ENCODE measurements around the gene MYBPC1. TPM values are rescaled to one million over a fixed set of nuclear protein-coding genes. Genes with fewer than 3 reads are reported as not detected.
"Not testable (repeated sequence)": the region's sequence is repeated elsewhere in the genome, so short reads cannot be mapped to it uniquely, and the experiment has no call there.

The MYBPC1 gene
- total RNA-seq, 1 experiment from 2014 or later, result 0.70 TPM

- H3K36me3 Mint-ChIP-seq (ENCODE audit: insufficient read depth, unreplicated experiment), result peaks cover 54% of the 10 kb centered on the region
- H3K4me3 Mint-ChIP-seq (ENCODE audit: unreplicated experiment), result no peak overlapping the region
- H3K4me1 Mint-ChIP-seq (ENCODE audit: insufficient read depth, unreplicated experiment), result no peaks in the 10 kb centered on the region
- DNase-seq (ENCODE audit: unreplicated experiment), result no peak
- no peak overlapping the region for H3K27ac Mint-ChIP-seq (ENCODE audit: low read depth, unreplicated experiment)
- no TSS peak for BruUV-seq (replicated peaks)
- H3K9me3 Mint-ChIP-seq (ENCODE audit: unreplicated experiment), result no peaks in the 10 kb centered on the region
- ChIA-PET POLR2A (no interaction called here), CTCF (interaction anchor here (0.5 to 0.6 kb wide), 2 partner anchors 240 to 310 kb away, joined by 3 read pairs; no protein-coding TSS in a partner anchor)
- H3K27me3 Mint-ChIP-seq (ENCODE audit: insufficient read depth, unreplicated experiment), result no peaks in the 10 kb centered on the region
- intact Hi-C loops (cut with micrococcal nuclease), result no loop called here
- TF ChIP-seq CTCF (IDR thresholded peaks at IDR 0.05; ENCODE audit: unreplicated experiment), result no peak
Observed at GRCh38 chr12:101729842-101730241, 135.1 kb downstream of the MYBPC1 start.

- DNase-seq (ENCODE audit: unreplicated experiment), result no peak
- H3K4me1 Mint-ChIP-seq (ENCODE audit: insufficient read depth, unreplicated experiment), result no peaks in the 10 kb centered on the region
- intact Hi-C loops (cut with micrococcal nuclease), result no loop called here
- ChIA-PET POLR2A (no interaction called here), CTCF (no interaction called here)
- H3K9me3 Mint-ChIP-seq (ENCODE audit: unreplicated experiment), result no peaks in the 10 kb centered on the region
- no TSS peak for BruUV-seq (replicated peaks)
- H3K27ac Mint-ChIP-seq (ENCODE audit: low read depth, unreplicated experiment), result no peak overlapping the region
- TF ChIP-seq CTCF (IDR thresholded peaks at IDR 0.05; ENCODE audit: unreplicated experiment), result no peak
- no peak overlapping the region for H3K4me3 Mint-ChIP-seq (ENCODE audit: unreplicated experiment)
- peaks cover 42% of the 10 kb centered on the region for H3K36me3 Mint-ChIP-seq (ENCODE audit: insufficient read depth, unreplicated experiment)
- H3K27me3 Mint-ChIP-seq (ENCODE audit: insufficient read depth, unreplicated experiment), result no peaks in the 10 kb centered on the region
Observed at GRCh38 chr12:101732318-101732717, 137.5 kb downstream of the MYBPC1 start.

- DNase-seq (ENCODE audit: unreplicated experiment), result no peak
Observed at GRCh38 chr12:101733166-101733565, 138.4 kb downstream of the MYBPC1 start.

GRCh38 chr12:101734482-101734881 is 139.7 kb downstream of the MYBPC1 start:
- H3K4me1 Mint-ChIP-seq (ENCODE audit: insufficient read depth, unreplicated experiment); BruUV-seq (replicated peaks); POLR2A ChIA-PET; H3K27ac Mint-ChIP-seq (ENCODE audit: low read depth, unreplicated experiment); DNase-seq (ENCODE audit: unreplicated experiment); H3K27me3 Mint-ChIP-seq (ENCODE audit: insufficient read depth, unreplicated experiment); intact Hi-C loops (cut with micrococcal nuclease); CTCF ChIA-PET; H3K4me3 Mint-ChIP-seq (ENCODE audit: unreplicated experiment); H3K9me3 Mint-ChIP-seq (ENCODE audit: unreplicated experiment): not testable (repeated sequence)
- H3K36me3 Mint-ChIP-seq (ENCODE audit: insufficient read depth, unreplicated experiment), result peaks cover 53% of the 10 kb centered on the region

More at GRCh38 chr12:101733166-101733565, 138.4 kb downstream of the MYBPC1 start:
- no peak overlapping the region for H3K27ac Mint-ChIP-seq (ENCODE audit: low read depth, unreplicated experiment)
- TF ChIP-seq CTCF (IDR thresholded peaks at IDR 0.05; ENCODE audit: unreplicated experiment), result no peak
- H3K27me3 Mint-ChIP-seq (ENCODE audit: insufficient read depth, unreplicated experiment), result no peaks in the 10 kb centered on the region
- POLR2A ChIA-PET, result no interaction called here
- intact Hi-C loops (cut with micrococcal nuclease), result no loop called here
- H3K36me3 Mint-ChIP-seq (ENCODE audit: insufficient read depth, unreplicated experiment), result peaks cover 51% of the 10 kb centered on the region
- BruUV-seq (replicated peaks), result no TSS peak
- no peak overlapping the region for H3K4me3 Mint-ChIP-seq (ENCODE audit: unreplicated experiment)
- CTCF ChIA-PET, result no interaction called here
- H3K4me1 Mint-ChIP-seq (ENCODE audit: insufficient read depth, unreplicated experiment), result no peaks in the 10 kb centered on the region
- no peaks in the 10 kb centered on the region for H3K9me3 Mint-ChIP-seq (ENCODE audit: unreplicated experiment)

Other genes starting within 250 kb of the MYBPC1 start
- 112 and 175 TPM in 2 replicates for gene ARL1, start 187.2 kb upstream of the MYBPC1 start, total RNA-seq (2022)
- gene SPIC, start 119.6 kb upstream of the MYBPC1 start, total RNA-seq (2022), result not detected in 2 replicates
- 28.1 and 33.5 TPM in 2 replicates for gene CHPT1, start 102.7 kb downstream of the MYBPC1 start, total RNA-seq (2022)
- not detected in 2 replicates for gene SYCP3, start 144.5 kb downstream of the MYBPC1 start, total RNA-seq (2022)
- 11.5 and 14.8 TPM in 2 replicates for gene GNPTAB, start 236.0 kb downstream of the MYBPC1 start, total RNA-seq (2022)

Measured in MCF 10A (cell line).